Mesodermal cell (in vitro differentiated cells): ENCODE results near the gene NCAPD3.
A peak's percentile ranks its signal among the peaks of the same experiment; 100 is the strongest.

Experiments used
- H3K27ac ChIP-seq: 2 replicates; pipeline ENCODE4 v1.7.0; 2013; ENCODE audit warnings: mild to moderate bottlenecking, low read depth, low read length, moderate library complexity; ENCODE audit not compliant: severe bottlenecking
- H3K36me3 ChIP-seq: 2 replicates; pipeline ENCODE4 v1.7.1; 2013; ENCODE audit warnings: mild to moderate bottlenecking, low read length, moderate library complexity; ENCODE audit not compliant: control insufficient read depth, insufficient read depth
- H3K4me1 ChIP-seq: one replicate; pipeline ENCODE4 v1.7.1; 2013; ENCODE audit warnings: mild to moderate bottlenecking, low read length; ENCODE audit not compliant: insufficient read depth, control insufficient read depth, poor library complexity, severe bottlenecking
- H3K4me3 ChIP-seq: 2 replicates; pipeline ENCODE4 v1.7.0; 2013; ENCODE audit warnings: low read length, control low read depth, mild to moderate bottlenecking; ENCODE audit not compliant: insufficient read depth, poor library complexity, severe bottlenecking; ENCODE audit errors: extremely low read depth
- H3K9me3 ChIP-seq: 2 replicates; pipeline ENCODE4 v1.7.1; 2013; ENCODE audit warnings: mild to moderate bottlenecking, low read length, moderate library complexity; ENCODE audit not compliant: control insufficient read depth
- WGBS, 2 experiments: methylation state at CpG; one replicate each; pipeline ENCODE4 v1.1.5; 2013; ENCODE audit warnings: missing lambda C conversion rate in 2 of 2; ENCODE audit not compliant: insufficient coverage in 2 of 2; 5-methylcytosine and 5-hydroxymethylcytosine counted together

Gene NCAPD3

GRCh38 chr11:134159652-134160051, 64.1 kb downstream of the NCAPD3 start:
- no peak overlapping the region for H3K27ac ChIP-seq
- no peaks in the 10 kb centered on the region for H3K4me1 ChIP-seq
- WGBS, 2 experiments = 91 to 94% methylated on average over 9 of the region's 9 CpGs
- H3K9me3 ChIP-seq = peaks cover 23% of the 10 kb centered on the region
- H3K4me3 ChIP-seq = no peak overlapping the region
- H3K36me3 ChIP-seq = peaks cover 97% of the 10 kb centered on the region

- H3K4me3 ChIP-seq = no peak overlapping the region
- WGBS, 2 experiments = 88 to 92% methylated on average over 4 to 9 of the region's 9 CpGs
- no peak overlapping the region for H3K27ac ChIP-seq
- H3K4me1 ChIP-seq = no peaks in the 10 kb centered on the region
- peaks cover 8% of the 10 kb centered on the region for H3K9me3 ChIP-seq
- peaks cover 95% of the 10 kb centered on the region for H3K36me3 ChIP-seq
Measured at GRCh38 chr11:134158023-134158422, 65.7 kb downstream of the NCAPD3 start.

GRCh38 chr11:134157451-134157850, 66.3 kb downstream of the NCAPD3 start:
- Histone ChIP-seq H3K36me3 (peaks cover 94% of the 10 kb centered on the region), H3K9me3 (peaks cover 3% of the 10 kb centered on the region), H3K4me1 (no peaks in the 10 kb centered on the region), H3K4me3 (no peak overlapping the region), H3K27ac (no peak overlapping the region)
- 93 to 100% methylated on average over 1 to 2 of the region's 4 CpGs for WGBS, 2 experiments

DNA sequence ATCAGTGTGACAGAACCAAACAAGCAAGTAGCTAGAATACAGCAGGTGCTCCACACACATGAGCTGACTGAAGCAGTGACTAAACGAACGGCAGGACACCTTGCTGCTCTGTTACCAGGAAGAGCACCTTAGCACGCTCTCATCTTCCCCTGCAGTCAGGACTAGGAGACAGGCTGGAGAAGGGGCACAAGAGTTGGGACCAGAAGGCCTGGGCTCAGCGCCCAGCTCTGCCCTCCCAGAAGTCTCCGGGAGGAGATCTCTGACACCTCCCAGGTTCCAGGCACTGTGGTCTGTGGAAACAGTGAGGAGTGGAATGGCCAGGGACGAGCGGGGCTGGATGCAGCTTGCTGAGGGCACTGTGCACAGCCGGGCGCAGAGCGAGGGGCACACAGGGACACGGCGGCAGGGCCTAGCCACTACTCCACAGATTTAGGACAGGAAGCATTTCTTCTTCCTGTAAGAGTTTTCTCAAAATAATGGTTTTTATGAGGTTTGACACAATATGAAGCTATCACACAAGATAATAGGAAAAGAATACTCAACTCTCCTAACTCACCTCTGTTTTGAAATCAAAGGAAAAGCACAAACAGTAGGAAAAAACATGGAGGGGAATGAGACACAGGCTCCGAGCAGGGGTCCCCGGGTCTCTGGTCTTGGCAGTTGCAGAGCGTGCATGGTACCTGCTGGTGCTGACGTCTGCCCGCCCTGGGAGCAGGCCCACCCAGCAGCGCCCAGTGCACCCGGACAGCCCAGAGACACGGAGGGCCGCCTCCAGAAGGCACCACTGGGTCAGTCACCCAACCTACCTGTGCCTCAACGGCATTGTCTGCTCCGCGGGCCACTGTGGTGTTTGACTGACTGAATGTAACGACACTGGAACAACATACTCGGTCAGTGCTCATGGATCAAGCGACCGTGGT, 67.6 kb downstream of the NCAPD3 start:
- Histone ChIP-seq H3K27ac (no peak overlapping the region), H3K4me3 (no peak overlapping the region), H3K36me3 (peaks cover 92% of the 10 kb centered on the region), H3K4me1 (no peaks in the 10 kb centered on the region), H3K9me3 (peaks cover 1% of the 10 kb centered on the region)
- WGBS, 2 experiments = 96 to 100% methylated on average over 22 to 28 of the region's 28 CpGs

DNA sequence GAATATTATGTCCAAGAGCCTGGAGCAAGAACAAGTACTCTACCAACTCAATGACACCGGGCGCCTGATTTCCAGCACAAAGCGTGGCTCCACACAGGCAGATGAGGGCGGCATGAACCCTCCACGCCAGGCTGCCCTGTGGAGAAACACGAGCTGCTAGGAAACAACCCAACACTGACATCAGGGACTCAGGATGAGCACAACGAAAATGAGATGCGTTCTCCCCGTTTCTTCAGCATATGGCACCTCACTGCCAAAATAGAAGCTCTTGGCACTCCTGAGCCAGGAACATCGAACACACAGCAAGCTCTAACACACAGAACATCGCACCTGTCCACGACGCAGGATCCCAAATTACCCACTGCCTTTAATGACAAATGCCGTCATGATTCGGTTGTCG, 68.3 kb downstream of the NCAPD3 start:
- Histone ChIP-seq H3K27ac (no peak overlapping the region), H3K36me3 (peaks cover 92% of the 10 kb centered on the region), H3K9me3 (no peaks in the 10 kb centered on the region), H3K4me1 (peaks cover 3% of the 10 kb centered on the region), H3K4me3 (no peak overlapping the region)
- WGBS, 2 experiments = 97% methylated on average over 10 to 13 of the region's 16 CpGs

DNA sequence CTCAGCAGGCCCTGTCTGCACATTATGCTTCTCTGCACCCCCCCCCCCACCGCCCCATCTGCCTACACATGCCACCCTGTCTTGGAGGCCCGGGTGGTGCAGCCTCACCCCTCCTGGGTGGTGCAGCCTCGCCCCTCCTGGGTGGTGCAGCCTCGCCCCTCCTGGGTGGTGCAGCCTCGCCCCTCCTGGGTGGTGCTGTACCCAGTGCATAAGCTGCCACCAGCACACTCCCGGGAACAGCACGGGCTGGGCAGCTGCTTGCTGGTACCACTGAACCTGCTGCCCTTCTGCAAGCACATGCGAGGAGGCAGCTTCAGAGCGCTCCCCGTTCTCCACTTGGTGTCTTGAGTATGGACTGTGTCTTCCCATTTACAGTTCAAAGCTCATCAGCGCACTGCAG, 69.3 kb downstream of the NCAPD3 start:
- H3K36me3 ChIP-seq = peaks cover 90% of the 10 kb centered on the region
- WGBS, 2 experiments = 96 to 97% methylated on average over 7 to 9 of the region's 11 CpGs

GRCh38 chr11:134153147-134153905, 70.4 kb downstream of the NCAPD3 start:
- no peak overlapping the region for H3K27ac ChIP-seq
- H3K4me1 ChIP-seq = peaks cover 3% of the 10 kb centered on the region
- WGBS, 2 experiments = 95 to 97% methylated on average over 30 of the region's 30 CpGs
- no peak overlapping the region for H3K4me3 ChIP-seq
- H3K36me3 ChIP-seq = peaks cover 90% of the 10 kb centered on the region
- H3K9me3 ChIP-seq = no peaks in the 10 kb centered on the region

More for the DNA sequence above, 69.3 kb downstream of the NCAPD3 start:
- Histone ChIP-seq H3K4me3 (no peak overlapping the region), H3K9me3 (no peaks in the 10 kb centered on the region), H3K27ac (no peak overlapping the region), H3K4me1 (peaks cover 3% of the 10 kb centered on the region)

- peak overlapping the region; percentile 20 for H3K27ac ChIP-seq
- peaks cover 90% of the 10 kb centered on the region for H3K36me3 ChIP-seq
- 94 to 98% methylated on average over 6 to 7 of the region's 9 CpGs for WGBS, 2 experiments
- H3K4me1 ChIP-seq = peaks cover 3% of the 10 kb centered on the region
- H3K4me3 ChIP-seq = no peak overlapping the region
- no peaks in the 10 kb centered on the region for H3K9me3 ChIP-seq
Measured at GRCh38 chr11:134152696-134153095, 71.1 kb downstream of the NCAPD3 start.

GRCh38 chr11:134151083-134151747, 72.6 kb downstream of the NCAPD3 start:
- Histone ChIP-seq H3K4me1 (peaks cover 3% of the 10 kb centered on the region), H3K4me3 (no peak overlapping the region), H3K27ac (no peak overlapping the region), H3K36me3 (peaks cover 89% of the 10 kb centered on the region), H3K9me3 (no peaks in the 10 kb centered on the region)
- 97 to 100% methylated on average over 5 to 8 of the region's 10 CpGs for WGBS, 2 experiments

DNA sequence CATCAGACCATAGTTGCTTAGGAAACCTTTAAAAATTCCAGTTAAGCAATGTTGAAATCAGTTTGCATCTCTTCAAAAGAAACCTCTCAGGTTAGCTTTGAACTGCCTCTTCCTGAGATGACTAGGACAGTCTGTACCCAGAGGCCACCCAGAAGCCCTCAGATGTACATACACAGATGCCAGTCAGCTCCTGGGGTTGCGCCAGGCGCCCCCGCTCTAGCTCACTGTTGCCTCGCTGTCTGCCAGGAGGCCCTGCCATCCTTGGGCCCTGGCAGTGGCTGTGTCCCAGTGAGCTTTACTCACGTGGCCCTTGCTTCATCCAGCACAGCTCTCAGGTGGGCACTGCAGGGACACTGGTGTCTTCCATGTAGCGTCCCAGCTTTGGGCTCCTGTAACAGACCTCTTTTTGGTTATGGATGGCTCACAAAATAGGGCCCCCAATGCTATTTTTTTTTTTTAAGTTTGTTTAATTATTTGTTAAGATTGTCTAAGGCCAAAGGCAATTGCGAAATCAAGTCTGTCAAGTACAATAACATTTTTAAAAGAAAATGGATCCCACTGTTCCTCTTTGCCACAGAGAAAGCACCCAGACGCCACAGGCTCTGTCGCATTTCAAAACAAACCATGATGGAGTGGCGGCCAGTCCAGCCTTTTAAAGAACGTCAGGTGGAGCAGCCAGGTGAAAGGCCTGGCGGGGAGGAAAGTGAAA, 73.4 kb downstream of the NCAPD3 start:
- H3K36me3 ChIP-seq = peaks cover 91% of the 10 kb centered on the region
- WGBS, 2 experiments = 91 to 96% methylated on average over 11 of the region's 12 CpGs

More for the DNA sequence above, 73.4 kb downstream of the NCAPD3 start:
- Histone ChIP-seq H3K4me1 (peaks cover 3% of the 10 kb centered on the region), H3K4me3 (no peak overlapping the region), H3K9me3 (no peaks in the 10 kb centered on the region), H3K27ac (no peak overlapping the region)
